HepG2 (cell line): ENCODE results near the gene KLHL17. TPM values are rescaled to one million over a fixed set of nuclear protein-coding genes. Genes with fewer than 3 reads are reported as not detected.
A peak's percentile ranks its signal among the peaks of the same experiment; 100 is the strongest.

Source experiments
- GTF3A ChIP-seq: sonication (generic); formaldehyde crosslinking; conservative IDR thresholded peaks from 2 replicates; pipeline ENCODE4 v1.4.0; 2020; ENCODE audit warnings: mild to moderate bottlenecking, missing genetic modification reagents
- KDM2A ChIP-seq: sonication (generic); formaldehyde crosslinking; IDR thresholded peaks from 2 replicates; pipeline ENCODE4 v1.4.0; 2020; ENCODE audit warnings: low read depth, missing genetic modification reagents, borderline replicate concordance
- LCORL ChIP-seq, 2 experiments: fragments of 450-650 bp in 1 of 2; sonication (generic) in 1 of 2; formaldehyde crosslinking in 1 of 2; IDR thresholded peaks; 2 replicates each; pipeline versions ENCODE4 v1.5.0 to v1.6.1; 2017 to 2020; ENCODE audit warnings: antibody characterized with exemption in 1 of 2, missing genetic modification reagents in 1 of 2
- MEF2D ChIP-seq: sonication (generic); formaldehyde crosslinking; IDR thresholded peaks from 2 replicates; pipeline ENCODE4 v1.5.1; 2020; ENCODE audit warnings: mild to moderate bottlenecking, missing genetic modification reagents
- MEIS2 ChIP-seq: sonication (generic); formaldehyde crosslinking; IDR thresholded peaks from 2 replicates; pipeline ENCODE4 v1.9.0; 2021; ENCODE audit warnings: mild to moderate bottlenecking, missing genetic modification reagents
- NRL ChIP-seq: sonication (generic); formaldehyde crosslinking; IDR thresholded peaks from 2 replicates; pipeline ENCODE4 v1.5.0; 2020; ENCODE audit warnings: missing genetic modification reagents, mild to moderate bottlenecking, moderate library complexity, borderline replicate concordance
- PATZ1 ChIP-seq: sonication (generic); formaldehyde crosslinking; IDR thresholded peaks from 2 replicates; pipeline ENCODE4 v1.4.0; 2020; ENCODE audit warnings: missing genetic modification reagents
- PRMT3 ChIP-seq: sonication (generic); formaldehyde crosslinking; IDR thresholded peaks from 2 replicates; pipeline ENCODE4 v1.8.1; 2022; ENCODE audit warnings: low read depth, mild to moderate bottlenecking, moderate library complexity, missing genetic modification reagents, borderline replicate concordance
- RERE ChIP-seq: IDR thresholded peaks from 2 replicates; pipeline ENCODE4 v1.6.1; 2016; ENCODE audit warnings: low read depth, missing genetic modification reagents, missing compliant biosample characterization
- RXRA ChIP-seq: sonication (generic); formaldehyde crosslinking; IDR thresholded peaks from 2 replicates; pipeline ENCODE4 v1.5.1; 2020; ENCODE audit warnings: missing genetic modification reagents
- STAG1 ChIP-seq: sonication (generic); formaldehyde crosslinking; IDR thresholded peaks from 2 replicates; pipeline ENCODE4 v1.4.0; 2020; ENCODE audit warnings: missing genetic modification reagents
- THRA ChIP-seq: sonication (generic); formaldehyde crosslinking; IDR thresholded peaks from 2 replicates; pipeline ENCODE4 v1.4.0; 2020; ENCODE audit warnings: missing genetic modification reagents, borderline replicate concordance
- TOE1 ChIP-seq: sonication (generic); formaldehyde crosslinking; IDR thresholded peaks from 2 replicates; pipeline ENCODE4 v1.4.0; 2020; ENCODE audit warnings: mild to moderate bottlenecking, missing genetic modification reagents
- XRCC5 ChIP-seq: fragments of 200-400 bp; formaldehyde crosslinking; optimal IDR thresholded peaks from 2 replicates; pipeline ENCODE3; 2017; ENCODE audit warnings: mild to moderate bottlenecking, low read length
- ZBTB7B ChIP-seq: sonication (generic); formaldehyde crosslinking; IDR thresholded peaks from 2 replicates; pipeline ENCODE4 v1.4.0; 2020; ENCODE audit warnings: missing genetic modification reagents
- ZNF235 ChIP-seq: sonication (generic); formaldehyde crosslinking; IDR thresholded peaks from 2 replicates; pipeline ENCODE4 v1.8.1; 2023; ENCODE audit warnings: mild to moderate bottlenecking, missing genetic modification reagents, borderline replicate concordance
- ZNF607 ChIP-seq: sonication (generic); formaldehyde crosslinking; IDR thresholded peaks from 2 replicates; pipeline ENCODE4 v1.5.1; 2020; ENCODE audit warnings: missing genetic modification reagents, mild to moderate bottlenecking, borderline replicate concordance
- polyA plus RNA-seq, 8 experiments: library from polyadenylated mRNA; depleted of rRNA in 3 of 8; stranded (reverse) in 7 of 8; unstranded in 1 of 8; fragments of >200 nt; fragmentation: Illumina TruSeq in 4 of 8; extraction: Trizol in 4 of 8; gene quantifications; 2 replicates each; pipeline versions ENCODE4 v1.2.1 to v1.2.3, GENCODE V29; 2011 to 2016; ENCODE audit warnings: low read depth in 4 of 8, missing spikeins in 1 of 8, mixed read lengths in 1 of 8; ENCODE audit not compliant: insufficient read depth in 1 of 8
- total RNA-seq, 5 experiments: library from RNA; depleted of rRNA; stranded (reverse); fragments of >200 nt; fragmentation: Illumina TruSeq; extraction: Trizol; gene quantifications; 2 replicates each; pipeline ENCODE4 v1.2.3, GENCODE V29; 2016; ENCODE audit warnings: low read depth in 1 of 5
- TF ChIP-seq, protein P1 (sequence below): sonication (generic); formaldehyde crosslinking; IDR thresholded peaks from 2 replicates; pipeline ENCODE4 v1.4.0; 2020; ENCODE audit warnings: missing genetic modification reagents

The KLHL17 gene
- total and polyA plus RNA-seq, 2 of the 13 experiments (the other 11 are each of a cell fraction or from before 2014, with no cell fraction given) = 9.3 to 24.7 TPM

- no peak for TF ChIP-seq RERE (CRISPR knock-in tag)
- 0 out of 2 replicates have a peak, but pooled peaks have one; percentile 30 for TF ChIP-seq RXRA (CRISPR knock-in tag)
- TF ChIP-seq XRCC5 = peak; percentile 50
- no peak for TF ChIP-seq GTF3A (CRISPR knock-in tag)
- TF ChIP-seq PRMT3 (CRISPR knock-in tag) = no peak
- TF ChIP-seq MEF2D (CRISPR knock-in tag) = no peak
- peak; percentile 51; the same call in 1 of the 2 replicates for TF ChIP-seq THRA (CRISPR knock-in tag)
- no peak for TF ChIP-seq ZNF607 (CRISPR knock-in tag)
- TF ChIP-seq LCORL (IDR thresholded peaks at IDR 0.05) = no peak
- TF ChIP-seq LCORL (CRISPR knock-in tag; IDR thresholded peaks at IDR 0.05) = peak; percentile 42; the same call in 1 of the 2 replicates
- TF ChIP-seq STAG1 = peak; percentile 87
- TF ChIP-seq MEIS2 = peak; percentile 17; the same call in 1 of the 2 replicates
- TF ChIP-seq PATZ1 = peak; percentile 56; the same call in 1 of the 2 replicates
- no peak for TF ChIP-seq TOE1 (CRISPR knock-in tag)
- peak; percentile 93 for TF ChIP-seq ZBTB7B (CRISPR knock-in tag)
- TF ChIP-seq NRL (CRISPR knock-in tag) = 0 out of 2 replicates have a peak, but pooled peaks have one; percentile 24
- no peak for TF ChIP-seq ZNF235 (CRISPR knock-in tag)
- TF ChIP-seq, protein P1, sequence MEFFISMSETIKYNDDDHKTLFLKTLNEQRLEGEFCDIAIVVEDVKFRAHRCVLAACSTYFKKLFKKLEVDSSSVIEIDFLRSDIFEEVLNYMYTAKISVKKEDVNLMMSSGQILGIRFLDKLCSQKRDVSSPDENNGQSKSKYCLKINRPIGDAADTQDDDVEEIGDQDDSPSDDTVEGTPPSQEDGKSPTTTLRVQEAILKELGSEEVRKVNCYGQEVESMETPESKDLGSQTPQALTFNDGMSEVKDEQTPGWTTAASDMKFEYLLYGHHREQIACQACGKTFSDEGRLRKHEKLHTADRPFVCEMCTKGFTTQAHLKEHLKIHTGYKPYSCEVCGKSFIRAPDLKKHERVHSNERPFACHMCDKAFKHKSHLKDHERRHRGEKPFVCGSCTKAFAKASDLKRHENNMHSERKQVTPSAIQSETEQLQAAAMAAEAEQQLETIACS (CRISPR knock-in tag) = no peak
- TF ChIP-seq KDM2A (CRISPR knock-in tag) = peak; percentile 41; the same call in 1 of the 2 replicates
Measured at GRCh38 chr1:1014799-1015681, 54.7 kb downstream of the KLHL17 start (continued).
